T1000 (cell line): ENCODE measurements around the gene TF.

Experiments
- DNase-seq: peaks from one replicate; lab custom pipeline; 2025; ENCODE audit warnings: mixed read lengths; lab: John Stamatoyannopoulos, UW

Gene TF

DNA sequence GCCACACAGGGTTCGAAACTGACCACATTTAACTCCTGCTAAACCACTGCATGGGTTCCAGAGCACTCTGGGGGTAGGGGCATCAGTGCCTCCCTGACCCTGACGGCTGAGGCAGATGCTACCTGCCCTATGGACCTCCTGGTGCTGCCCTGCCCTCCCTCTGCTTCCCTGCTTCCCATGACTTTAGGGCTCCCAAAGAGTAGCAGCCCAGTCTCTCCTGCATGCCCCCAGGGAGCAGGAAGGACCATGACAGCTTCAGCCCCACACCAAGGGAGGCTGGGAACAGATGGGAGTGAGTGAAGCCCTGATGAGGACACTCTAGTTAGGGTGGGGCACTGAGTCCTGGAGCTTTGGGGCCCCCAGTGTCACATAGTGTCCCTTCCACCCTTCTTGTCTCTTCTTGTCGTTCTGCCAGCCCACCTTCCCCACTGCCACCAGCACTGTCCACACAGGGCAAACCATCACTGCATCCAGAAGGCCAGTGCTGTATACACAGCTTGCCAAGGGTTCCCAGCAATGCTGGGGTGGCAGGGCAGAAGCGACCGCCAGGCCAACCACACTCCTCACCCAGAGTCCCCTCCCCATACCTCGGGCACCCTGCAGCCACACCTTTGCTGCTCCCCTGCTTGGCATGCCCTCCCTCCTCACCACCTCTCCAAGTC lies 90.4 kb downstream of the TF start:
- DNase-seq: no peak

DNA sequence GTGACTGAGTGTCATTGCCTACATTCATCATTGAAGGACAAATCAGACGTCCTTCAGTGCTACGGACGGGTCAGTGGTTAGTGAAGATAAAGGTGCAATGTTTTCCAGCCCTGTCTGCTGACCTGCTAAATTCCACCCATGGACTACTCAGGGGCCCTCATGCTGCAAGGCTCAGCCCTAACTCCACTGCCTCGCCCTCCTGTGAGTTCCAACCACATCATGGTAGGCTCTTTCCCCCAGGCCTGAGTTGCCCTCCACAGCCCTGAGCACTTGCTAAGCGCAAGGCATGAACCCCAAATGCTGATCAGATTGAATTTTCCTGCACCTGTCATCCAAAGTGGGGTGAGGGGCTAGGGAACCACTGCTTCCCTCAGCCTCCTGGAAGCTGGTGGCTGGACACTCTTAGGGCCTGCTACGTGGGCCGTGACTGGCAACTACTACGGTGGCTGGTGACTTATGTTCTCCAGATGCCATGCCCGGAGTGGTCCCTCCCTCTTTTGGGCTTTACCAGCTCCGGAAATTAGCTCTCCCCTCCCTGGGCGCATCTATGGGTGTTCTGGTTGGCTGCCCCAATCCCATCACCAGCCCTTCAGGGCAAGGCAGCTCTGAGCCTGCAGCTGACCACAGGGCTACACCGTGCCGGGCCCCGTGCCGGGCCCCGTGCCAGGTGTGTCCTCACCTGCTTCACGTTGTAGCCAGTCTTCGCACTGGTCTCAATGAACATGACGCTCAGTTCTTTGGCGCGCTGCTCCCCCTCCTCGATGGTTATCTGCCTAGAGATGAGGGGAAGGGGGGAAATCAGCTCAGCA lies 91.5 kb downstream of the TF start:
- DNase-seq: no peak

DNA sequence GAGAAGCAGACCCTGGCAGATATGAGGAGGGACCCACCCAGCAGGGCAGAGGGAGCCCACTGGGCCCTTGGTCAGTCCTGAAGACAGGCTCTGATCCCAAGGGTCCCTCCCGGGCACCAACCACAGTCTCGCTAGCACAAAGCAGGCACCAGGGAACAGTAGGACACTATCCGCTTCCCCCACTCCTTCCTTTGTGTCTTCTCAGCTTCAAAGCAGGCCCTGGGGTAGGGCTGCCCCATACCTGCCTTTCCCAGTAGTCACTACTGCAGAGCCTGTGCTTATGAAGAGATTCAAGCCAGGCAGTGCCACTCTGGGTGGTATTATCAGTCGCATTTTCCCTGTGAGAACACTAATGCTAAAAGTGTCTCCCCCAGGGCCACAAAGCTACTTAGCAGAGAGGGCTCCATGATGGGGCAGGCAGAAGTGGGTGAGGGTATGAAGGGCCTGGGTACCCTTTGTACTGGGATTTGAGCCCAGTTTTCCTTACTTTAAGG lies 92.2 kb downstream of the TF start:
- no peak for DNase-seq

DNA sequence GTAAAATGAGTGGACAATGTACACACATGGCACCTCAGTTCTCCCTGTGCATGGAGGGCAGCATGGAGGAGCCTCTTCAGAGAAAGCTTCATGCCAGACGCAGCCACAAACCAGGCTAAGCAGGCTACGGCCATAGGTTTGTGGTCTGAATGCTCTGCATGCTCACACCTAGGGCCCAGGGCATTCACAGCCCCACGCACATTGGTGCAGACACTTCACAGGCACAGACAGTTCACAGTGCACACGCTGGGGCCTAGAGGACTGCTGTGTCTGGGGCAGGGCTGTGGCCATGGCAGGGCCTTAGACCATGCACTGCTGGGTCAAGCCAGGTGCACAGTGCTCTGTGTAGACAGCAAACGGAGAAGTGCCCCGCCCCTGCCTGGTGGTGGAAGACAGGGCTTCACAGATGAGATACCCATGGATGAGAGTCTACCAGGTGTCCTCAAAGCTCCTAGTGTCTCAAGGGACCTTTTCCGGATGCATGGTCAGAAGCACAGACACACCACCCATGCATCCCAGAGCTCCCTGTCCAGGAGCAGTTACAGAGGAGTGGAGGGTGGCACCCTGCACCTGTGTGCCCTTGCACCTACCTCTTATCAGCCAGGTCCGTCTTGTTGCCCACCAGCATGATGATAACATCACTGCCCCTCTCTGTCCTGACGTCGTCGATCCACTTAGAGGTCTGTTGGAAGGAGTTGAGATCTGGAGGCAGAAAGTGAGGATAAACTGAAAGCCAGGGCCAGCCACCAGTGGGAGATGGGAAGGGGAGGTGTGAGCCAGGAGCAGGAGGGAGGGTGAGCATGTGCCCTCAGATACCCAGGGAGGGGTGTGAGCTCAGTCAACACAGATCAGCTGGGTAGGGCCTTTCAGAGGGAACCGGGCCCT lies 93.0 kb downstream of the TF start:
- no peak for DNase-seq

DNA sequence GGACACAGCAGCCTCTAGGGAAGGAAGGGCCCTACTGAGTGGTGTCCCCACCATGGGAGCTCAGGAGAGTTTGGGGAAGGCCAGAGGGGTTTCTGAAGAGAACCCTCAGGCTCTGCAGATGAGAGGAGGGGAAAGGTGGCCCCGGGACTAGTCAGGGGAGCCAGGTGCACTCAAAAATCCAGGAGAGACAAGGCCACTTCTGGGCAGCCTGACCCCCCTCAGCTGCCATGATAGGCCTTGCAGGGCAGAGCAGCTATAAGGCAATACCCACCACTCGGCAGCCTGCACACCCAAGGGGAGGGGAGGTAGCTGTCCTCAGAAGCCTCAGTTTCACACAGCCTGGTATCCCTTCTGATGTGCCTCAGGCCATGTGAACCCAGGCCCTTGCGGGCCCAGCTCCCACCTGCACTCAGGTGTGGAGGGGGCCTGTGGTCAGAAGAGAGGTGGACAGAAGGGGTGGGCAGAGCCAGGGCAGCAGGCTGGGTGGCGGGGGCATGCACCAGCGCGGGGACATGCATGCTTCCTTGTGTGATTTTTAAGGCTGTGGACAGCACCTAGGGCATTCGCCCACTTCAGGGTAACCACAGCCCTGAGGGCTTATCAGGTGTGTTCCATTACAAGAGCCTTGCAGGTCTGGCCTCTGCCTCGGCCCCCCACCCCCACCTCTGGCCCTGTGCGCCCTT lies 94.0 kb downstream of the TF start:
- no peak for DNase-seq

DNA sequence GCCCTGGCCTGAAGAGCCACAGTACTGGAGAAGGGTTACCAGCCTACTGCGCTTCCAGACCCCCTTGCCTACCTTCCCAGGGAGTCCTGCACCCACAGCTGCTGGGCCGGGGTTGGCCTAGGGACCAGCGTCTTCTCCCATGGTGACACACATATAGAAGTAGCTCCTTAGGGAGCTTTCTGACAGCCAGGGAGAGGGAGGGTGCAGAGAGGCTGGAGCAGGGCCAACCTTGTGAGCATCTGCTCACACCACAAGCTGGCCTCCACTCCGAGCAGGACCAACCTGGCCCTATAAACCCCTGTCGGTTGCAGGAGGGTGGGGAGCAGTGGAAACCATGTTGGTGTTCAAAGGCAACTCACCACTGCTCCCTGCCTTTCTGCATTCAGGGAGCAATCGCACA lies 94.6 kb downstream of the TF start:
- DNase-seq: no peak

DNA sequence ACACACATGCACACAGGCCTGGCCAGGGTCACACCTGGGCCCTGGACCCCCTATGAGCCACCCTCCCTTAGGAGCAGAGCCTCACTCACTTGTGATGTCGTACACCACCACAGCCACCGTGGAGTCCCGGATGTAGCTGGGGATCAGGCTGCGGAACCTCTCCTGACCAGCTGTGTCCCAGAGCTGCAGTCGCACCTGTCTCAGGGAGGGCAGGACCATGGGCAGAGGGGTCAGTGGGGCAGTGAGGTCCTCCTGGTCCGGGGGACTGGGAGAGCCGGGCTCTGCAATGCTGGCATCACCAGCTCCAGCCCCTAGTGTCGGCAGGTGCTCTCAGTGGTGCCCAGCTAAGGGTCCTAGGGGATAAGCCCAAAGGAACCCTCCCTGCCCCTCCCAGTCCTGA lies 95.0 kb downstream of the TF start:
- DNase-seq: no peak

DNA sequence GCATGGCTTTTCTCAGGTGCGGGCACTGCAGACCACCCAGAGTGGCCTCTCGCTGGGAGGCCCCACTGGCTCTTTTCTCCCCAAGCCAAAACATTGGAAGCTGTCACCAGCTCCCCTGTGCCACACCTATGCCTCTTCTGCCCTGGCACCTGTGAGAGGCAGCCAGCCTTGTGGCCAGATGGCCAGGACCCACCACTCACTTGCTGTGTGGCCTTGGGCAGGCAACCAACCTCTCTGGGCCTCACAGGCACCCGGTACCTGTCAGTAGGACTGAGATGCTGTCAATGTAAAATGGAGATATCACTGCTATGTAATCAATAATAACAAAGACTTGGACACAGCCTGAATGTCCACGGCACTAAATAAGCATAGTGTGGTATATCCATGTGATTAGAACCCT lies 96.0 kb downstream of the TF start:
- no peak for DNase-seq

DNA sequence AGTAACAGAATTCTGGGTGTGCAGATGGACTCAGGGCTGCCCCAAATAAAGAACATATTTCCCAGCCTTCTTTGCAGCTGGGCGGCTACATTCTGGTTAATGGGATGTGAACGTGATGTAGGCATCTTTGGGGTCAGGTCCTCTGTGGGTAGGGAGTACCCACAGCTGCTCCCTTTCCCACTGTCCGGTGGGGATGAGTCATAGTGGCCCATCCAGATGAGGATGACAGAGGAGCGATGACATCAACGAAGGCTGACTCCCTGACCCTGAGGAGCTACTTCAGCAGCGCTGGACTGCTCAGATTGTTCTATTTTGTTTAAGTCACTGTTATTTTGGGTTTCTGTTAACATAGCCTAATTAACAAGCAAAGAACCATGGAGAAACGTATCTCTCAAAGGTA lies 97.4 kb downstream of the TF start:
- peak; percentile 7 for DNase-seq

DNA sequence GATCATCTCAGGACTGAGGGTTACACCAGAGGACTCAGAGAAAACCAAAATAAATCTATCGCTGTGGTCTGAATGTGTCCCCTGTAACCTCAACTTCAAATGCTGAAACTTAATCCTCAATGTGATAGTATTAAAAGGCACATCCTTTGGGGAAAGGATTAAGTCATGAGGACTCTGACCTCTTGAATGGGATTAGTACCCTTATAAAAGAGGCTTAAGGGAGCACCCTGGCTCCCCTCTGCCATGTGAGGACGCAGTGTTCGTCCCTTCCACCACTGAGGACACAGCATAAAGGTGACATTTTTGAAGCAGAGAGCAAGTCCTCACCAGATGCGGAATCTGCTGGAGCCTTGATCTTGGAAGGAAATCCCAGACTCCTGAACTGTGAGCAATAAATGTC lies 98.9 kb downstream of the TF start:
- no peak for DNase-seq
